CD4-positive, alpha-beta T cell treated with Interleukin-15 for 1 hour (primary cell): ENCODE data around the gene AMY2B.
"Not testable (repeated sequence)": the region's sequence is repeated elsewhere in the genome, so short reads cannot be mapped to it uniquely, and the experiment has no call there.

Source experiments
- DNase-seq: peaks from one replicate; pipeline ENCODE4 v3.0.0-alpha.2; 2020

The AMY2B gene

DNA sequence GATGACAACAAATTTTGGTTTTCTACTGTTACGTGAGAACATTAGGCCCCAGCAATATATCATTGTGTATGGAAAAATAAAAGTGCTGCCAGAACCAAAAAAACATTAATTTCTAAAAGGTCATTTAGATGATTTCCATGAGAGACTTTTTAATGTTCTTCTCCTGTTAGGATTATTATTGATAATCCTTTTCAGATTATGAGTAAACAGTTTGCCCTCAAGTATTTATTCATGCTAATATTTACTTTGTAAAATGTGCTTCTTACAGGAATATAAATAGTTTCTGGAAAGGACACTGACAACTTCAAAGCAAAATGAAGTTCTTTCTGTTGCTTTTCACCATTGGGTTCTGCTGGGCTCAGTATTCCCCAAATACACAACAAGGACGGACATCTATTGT lies at the start of gene AMY2B:
AMY2B (plus strand) TSS at position 301 of the 400 bp plus-strand sequence; CDS start at position 315, 14 bp downstream.
- not testable (repeated sequence) for DNase-seq

DNA sequence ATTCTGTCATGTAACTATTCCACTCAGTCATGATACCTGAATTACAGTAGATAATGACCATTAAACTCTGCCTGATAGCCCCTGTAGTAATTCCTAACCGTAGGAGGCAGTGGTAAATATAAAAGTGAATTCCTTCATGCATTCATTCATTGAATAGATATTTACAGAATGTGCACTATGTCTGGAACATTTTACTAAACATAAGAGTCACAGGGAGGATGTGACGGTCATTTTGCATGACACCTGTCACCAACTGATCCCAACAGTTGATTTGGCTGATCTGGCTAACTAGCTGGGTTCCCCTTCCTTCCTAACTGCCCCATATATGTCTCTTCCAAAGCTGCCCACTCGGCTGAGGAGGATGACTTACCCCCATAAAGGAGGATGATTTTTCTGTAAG lies 48.0 kb upstream of the AMY2B start:
- DNase-seq: no peak

DNA sequence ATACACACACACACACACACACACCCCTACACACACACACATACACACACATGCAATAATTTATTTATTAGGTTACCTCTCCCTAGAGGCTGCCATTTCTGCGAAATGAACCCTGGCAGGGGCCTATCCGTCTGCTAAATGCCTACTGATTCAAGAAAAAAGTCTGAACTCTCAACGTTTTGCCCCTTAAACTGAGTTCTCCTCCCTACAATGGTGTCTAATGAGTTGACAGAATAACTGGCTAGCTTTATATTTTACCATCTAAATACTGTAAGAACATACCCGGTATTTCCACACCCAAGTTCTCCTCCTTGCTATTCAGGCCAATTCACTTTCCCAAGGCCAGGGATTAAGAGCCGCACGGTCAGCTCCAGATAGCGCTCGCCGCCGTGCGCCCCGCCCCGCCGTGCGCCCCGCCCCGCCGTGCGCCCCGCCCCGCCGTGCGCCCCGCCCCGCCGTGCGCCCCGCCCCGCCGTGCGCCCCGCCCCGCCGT lies 46.2 kb upstream of the AMY2B start:
- no peak for DNase-seq

DNA sequence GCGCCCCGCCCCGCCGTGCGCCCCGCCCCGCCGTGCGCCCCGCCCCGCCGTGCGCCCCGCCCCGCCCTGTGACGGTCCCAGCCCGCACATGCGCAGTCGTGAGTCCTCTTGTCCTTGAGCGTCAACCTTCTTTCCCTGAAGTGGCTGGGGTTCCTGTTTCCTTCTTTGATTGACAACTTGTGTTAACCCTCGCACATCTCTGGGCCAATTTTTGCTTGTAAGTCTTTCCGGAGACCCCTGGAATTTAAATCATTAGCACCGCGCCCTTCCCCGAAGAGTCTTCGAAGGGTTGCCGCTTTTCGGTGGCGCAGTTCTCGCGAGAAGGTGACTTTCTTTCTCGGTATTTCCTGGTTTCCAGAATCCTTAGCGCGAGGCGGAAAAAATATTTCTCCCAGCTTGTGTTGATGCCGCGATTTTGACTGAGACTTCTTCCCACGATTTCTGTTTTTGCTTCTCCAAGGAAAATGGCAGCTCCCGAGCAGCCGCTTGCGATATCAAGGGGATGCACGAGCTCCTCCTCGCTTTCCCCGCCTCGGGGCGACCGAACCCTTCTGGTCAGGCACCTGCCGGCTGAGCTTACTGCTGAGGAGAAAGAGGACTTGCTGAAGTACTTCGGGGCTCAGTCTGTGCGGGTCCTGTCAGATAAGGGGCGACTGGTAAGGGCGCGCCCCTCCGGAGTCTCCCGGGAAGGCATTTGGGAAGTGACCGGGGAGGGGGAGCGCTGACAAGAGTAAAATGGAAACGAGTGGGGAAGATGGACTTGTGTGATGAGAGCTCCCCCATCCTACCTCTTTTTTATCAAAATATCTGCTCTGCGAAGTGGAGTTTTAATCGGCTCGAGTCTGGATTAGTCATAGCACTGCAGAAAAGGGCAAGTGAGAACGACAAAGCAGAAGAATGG lies 45.5 kb upstream of the AMY2B start, which contains the start of gene RNPC3:
RNPC3 (plus strand) TSS at position 93 of the 901 bp plus-strand sequence; CDS start at position 465, 372 bp downstream.
- peak; percentile 84 for DNase-seq

DNA sequence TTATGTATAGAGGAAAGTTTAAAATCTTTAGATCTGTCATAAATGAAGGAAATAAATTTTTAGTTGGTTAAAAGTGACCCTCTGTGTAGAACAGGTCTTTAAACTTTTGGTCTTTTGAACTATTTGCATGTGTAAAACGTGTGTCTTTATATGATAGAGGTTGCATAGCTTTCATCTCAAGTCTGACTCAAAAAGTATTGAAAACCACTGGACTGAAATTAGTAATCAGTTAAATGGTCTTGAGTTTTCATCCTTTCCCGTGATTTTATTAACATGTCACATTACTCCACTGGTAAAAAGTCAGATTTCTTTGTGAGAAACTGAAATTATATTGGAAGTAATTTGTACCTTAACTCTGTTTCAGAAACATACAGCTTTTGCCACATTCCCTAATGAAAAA lies 44.1 kb upstream of the AMY2B start:
- no peak for DNase-seq

DNA sequence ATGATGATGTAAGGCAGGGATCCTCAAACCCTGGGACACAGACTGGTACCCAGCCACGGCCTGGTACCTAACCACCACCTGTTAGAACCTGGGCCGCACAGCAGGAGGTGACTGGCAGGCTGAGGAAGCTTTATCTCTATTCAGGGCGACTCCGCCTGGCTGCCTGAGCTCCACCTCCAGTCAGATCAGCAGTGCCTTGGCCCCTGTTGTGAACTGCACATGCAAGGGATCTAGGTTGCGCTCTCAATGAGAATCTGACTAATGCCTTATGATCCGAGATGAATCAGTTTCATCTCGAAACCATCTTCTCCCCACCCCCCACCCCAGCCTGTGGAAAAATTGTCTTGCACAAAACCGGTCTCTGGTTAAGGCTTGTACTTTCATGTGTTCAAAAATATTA lies 41.6 kb upstream of the AMY2B start:
- DNase-seq: no peak

DNA sequence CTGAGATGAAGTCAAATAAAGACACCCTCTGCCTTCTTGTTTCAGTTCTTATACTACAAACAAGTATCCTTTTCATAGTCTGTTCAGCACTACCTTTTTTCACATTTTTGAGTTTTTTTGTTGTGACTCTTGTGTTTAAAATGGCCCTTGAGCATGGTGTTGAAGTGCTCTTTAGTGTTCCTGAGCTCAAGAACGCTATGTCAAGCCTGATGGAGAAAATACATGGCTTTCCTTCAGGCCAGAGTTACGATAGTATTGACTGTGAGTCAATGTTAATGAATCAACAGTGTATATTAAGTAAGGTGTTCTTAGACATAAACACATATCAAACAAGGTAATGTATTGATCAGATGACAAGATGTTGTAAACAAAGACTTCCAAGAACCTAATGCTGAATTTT lies 33.2 kb upstream of the AMY2B start:
- no peak for DNase-seq

DNA sequence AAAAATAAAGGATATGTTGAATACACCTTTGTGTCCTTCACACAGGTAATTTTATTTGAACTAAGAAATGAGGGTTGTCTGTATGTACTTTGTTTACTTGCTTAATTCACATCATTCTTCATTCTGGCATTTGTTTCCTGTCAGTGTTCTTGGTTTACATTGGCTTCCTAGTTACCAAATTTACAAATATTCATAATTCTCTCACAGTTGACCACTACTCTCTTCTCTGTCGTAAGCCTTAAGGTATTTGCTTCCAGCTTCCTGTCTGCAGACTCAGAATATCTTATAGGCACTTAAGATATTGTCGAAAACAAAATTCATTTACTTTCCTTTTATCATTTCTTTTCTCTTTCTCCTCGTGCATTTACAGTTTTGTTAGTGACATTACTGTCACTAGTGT lies 30.0 kb upstream of the AMY2B start:
- DNase-seq: no peak

DNA sequence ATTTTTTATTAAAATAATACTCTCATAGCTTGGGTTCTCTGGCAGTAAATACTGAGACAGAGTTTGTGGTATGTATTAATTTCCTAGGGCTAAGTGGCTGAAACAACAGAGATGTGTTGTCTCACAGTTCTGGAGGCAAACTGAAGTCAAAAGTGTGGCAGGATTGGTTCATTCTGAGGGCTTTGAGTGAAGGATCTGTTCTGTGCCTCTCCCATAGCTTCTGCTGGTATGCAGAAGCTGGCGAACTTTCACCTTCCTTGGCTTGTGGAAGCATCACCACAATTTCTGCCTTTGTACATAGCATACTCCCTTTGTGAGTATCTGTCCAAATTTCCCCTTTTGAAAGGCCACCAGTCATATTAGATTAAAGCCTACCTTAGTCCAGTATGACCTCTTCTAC lies 24.9 kb upstream of the AMY2B start:
- DNase-seq: no peak

DNA sequence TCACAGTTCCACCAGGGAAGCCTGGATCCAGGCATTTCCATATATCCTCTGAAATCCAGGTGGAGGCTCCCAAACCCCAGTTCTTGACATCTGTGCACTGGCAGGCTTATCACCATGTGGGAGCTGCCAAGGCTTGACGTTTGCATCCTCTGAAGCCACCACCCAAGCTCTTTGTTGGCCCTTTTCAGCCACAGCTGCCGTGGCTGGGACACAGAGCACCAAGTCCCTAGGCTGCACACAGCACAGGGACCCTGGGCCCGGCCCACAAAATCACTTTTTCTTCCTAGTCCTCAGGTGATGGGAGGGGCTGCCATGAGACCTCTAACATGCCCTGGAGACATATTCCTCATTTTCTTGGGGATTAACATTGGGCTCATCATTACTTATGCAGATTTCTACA lies 23.5 kb upstream of the AMY2B start:
- DNase-seq: no peak

DNA sequence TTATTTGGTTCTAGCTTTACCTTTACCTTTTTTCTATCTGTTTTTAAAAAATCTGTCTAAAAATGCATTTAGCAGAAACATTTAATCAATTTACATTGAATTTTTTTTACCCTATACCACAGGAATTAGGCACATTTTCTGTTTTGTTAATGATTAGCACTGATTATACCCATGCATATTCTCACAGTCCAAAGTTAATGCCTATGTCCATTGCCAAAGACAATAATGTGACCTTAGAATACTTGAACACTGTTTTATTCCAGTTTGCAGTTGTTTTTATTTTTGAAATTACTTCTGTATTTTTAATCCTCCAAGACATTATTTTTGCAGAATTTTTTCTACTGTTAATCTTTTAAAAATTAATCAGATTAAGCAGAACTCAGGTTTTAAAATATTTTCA lies 11.0 kb upstream of the AMY2B start:
- no peak for DNase-seq

DNA sequence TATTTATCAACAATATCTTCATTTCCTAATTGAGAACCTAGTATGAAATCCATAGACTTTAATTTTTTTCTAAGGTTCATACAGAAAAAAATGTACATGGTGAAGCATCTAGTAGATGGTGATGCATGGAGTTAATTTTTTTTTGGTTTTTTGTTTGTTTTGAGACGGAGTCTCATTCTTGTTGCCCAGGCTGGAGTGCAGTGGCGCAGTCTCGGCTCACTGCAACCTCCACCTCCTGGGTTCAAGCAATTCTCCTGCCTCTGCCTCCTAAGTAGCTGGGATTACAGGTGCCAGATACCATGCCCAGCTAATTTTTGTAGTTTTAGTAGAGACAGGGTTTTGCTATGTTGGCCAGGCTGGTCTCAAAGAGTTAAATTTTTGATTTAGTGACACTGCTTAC lies 10.3 kb upstream of the AMY2B start:
- DNase-seq: not testable (repeated sequence)

DNA sequence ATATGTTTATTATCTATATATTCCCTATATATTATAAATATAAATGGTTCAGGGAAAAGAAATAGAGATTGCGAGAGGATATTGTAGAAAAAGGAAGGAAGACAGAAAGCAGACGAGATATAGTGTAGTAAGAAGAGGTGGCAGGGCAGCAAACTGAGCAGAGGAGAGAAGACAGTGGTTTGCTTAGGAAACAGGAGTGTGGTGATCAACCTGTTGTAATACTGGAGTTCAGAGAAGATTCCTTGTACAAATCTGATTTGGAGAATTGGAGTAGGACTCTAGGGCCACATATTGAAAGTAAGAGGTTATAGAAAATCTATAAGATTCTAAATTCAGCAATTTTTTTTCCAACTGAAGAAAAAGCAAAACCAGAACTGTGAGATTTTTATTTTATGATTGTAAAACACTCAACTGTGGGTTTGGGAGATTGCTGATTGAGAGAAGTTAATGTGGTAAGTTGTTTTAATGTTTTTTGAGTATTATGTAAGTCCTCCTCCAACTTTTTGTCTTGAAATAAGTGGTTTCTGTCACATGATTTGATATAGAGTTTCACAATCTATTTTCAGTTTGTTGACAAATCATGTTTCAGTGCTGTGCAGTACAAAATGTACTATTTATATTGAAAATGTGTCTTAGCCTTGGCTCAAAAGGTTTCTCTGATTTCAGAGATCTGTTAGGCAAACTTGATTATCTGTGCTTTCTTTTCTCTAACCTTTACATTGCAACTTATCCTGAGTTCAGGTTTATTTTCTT lies 9.6 kb upstream of the AMY2B start:
- no peak for DNase-seq

DNA sequence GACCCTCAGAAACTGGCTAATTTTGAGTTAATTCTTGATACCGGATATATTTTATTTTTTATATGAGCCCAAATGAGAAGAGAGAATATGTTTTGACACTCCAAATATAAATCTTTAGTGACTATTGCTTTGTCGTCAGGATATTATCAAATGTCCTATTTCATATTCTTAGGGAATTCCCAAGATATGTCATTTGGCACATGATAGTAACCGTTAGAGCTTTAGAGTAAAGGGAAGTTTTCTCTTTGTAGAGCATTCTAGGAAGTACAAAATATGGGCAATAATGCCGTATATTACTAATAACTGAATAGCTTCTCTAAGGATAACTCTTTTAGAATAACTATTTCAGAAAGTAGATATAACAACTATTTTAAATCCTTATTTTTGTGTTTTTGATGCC lies 8.3 kb upstream of the AMY2B start:
- no peak for DNase-seq

DNA sequence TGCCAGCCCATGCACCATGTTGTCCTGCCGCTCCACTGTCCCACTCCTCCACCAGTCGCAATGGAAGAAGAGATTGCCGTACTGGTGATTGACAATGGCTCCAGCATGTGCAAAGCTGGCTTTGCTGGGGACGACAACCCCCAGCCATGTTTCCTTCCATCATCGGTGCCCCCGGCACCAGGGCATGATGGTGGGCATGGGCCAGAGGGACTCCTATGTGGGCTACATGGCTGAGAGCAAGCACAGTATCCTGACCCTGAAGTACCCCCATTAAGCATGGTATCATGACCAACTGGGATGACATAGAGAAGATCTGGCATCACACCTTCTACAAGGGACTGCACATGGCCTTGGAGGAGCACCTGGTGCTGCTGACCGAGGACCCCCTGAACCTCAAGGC lies 1.9 kb upstream of the AMY2B start:
- DNase-seq: no peak

DNA sequence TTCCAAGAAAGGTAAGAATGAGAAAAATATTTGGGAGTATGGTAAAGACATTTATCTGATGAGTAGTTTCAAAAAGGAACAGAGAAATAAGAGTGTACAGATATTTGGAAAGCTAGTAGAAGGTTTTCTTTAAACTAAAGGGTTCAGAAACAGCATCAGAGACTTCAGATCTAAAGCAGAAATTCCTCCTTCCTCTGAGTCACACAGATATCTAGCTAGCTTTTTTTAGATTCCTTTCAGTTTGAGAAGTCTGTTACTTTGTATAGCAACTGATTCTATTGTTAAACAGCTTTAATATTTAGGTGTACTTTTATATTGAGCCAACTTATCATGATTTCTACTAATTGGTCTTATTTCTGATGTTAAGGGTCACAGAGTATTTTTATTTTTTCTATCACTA lies 4.7 kb downstream of the AMY2B start:
- no peak for DNase-seq

DNA sequence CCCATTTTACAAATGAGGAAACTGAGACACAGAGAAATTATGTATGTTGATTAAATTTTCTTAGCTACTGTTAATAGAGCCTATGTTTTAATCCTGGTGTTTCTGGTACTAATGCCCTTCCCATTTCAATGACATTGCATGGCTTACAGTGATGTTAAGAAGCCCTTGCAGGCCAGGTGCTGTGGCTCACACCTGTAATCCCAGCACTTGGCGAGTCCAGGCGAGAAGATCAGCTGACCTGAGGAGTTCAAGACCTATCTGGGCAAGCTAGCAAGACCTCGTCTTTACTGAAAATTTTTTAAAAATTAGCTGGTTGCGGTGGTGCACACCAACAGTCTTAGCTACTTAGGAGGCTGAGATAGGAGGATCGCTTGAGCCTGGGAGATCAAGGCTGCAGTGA lies 5.4 kb downstream of the AMY2B start:
- not testable (repeated sequence) for DNase-seq

DNA sequence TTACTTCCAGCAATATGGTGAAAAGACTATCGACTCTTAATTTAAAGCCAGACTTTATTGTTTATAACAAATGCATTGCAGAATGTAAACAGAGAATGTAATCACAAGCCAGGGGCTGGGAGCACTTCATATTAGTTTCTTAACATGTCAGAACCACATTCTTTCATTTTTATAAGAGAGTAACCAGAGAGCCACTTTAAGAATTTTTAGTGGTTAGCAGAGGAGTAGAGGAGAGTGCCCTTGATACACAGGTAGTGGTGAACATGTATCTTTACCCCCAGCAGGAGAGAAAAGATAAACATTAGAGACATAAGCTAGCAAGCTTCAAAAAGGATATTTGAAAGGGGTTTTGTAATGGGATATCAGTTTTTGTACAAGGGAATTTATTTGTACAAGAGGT lies 11.1 kb downstream of the AMY2B start:
- no peak for DNase-seq

DNA sequence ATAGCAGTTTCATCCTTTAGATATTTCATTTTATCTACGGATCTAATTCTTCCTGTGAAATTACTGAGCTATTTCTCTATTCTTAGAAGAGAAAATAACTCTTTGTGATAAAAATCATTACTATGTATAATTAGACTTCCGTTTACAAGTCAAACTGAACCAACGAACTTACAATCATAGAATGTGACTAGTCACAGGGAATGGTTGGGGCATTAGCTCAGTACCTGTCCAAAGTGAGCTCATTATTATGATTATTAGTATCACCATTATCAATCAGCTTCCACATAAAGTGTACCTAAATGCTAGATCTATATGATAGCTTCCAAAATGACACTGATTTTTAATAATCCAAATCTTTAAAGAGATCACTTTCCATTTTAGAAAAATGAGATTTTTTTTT lies 12.5 kb downstream of the AMY2B start:
- DNase-seq: no peak

DNA sequence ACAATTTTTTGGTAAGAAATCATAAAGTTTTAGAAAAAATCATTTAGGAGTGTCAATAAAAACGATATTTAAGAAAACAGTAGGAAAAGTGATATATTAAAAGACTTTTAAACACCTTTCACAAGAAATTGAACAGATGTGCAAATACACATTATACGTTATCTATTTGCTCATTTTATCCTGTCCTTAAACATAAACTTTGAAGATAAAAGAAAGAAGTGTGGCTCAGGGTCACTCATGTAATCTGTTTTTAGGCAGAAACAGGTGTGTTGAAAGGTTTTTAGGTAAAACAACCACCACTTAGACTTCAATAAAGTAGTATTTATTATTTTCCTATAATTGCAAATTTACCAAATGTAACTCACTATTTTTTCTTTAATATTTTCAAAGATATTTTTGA lies 13.1 kb downstream of the AMY2B start:
- no peak for DNase-seq

DNA sequence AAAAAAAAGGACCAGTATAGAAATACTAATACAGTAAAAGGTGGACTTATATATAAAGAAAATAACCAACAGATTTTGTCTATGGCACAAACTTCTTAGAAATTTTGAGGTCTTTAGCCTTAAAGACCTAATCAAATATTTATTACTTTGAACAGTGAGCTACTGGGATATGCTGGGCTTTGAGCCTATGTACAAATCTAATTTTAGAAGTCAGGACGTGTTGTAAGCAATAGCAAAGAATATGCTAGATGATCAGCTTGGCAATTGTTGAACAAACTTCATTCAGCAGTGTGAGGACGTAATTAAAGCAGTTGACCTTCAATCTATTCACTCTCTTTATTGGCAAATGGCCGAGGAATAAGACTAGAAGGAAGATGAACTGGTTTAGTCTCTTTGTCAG lies 31.4 kb downstream of the AMY2B start:
- not testable (repeated sequence) for DNase-seq

DNA sequence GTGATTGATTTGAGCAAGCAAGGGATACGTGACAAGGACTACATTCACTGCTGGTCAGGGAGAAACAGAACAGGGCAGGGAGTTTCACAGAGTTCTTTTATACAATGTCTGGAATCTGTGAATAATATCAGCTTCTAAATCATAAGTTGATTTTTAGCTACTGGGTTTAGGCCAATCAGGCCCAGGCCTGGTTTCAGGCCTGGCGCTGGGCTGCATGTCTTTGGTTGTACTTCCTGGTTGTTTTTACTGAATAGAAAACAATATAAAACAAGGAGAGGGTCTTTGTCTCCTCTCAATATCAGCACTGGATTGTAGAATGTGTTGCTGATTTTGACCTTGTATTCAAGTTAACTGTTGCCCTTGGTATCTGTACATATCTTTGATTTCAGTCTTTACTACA lies 45.0 kb downstream of the AMY2B start:
- DNase-seq: no peak

DNA sequence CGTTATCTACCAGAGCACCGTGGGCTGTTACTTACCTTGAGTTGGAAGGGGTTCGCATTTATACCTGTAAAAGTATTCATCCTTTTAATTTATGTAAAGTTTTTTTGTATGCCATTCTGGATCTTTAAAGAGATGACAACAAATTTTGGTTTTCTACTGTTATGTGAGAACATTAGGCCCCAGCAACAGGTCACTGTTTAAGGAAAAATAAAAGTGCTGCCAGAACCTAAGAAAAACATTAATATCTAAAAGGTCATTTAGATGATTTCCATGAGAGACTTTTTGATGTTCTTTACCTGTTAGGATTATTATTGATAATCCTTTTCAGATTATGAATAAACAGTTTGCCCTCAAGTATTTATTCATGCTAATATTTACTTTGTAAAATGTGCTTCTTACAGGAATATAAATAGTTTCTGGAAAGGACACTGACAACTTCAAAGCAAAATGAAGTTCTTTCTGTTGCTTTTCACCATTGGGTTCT lies 45.6 kb downstream of the AMY2B start, which contains the start of gene AMY2A:
AMY2A (plus strand) TSS at position 434 of the 484 bp plus-strand sequence; CDS start at position 448, 14 bp downstream.
- not testable (repeated sequence) for DNase-seq

DNA sequence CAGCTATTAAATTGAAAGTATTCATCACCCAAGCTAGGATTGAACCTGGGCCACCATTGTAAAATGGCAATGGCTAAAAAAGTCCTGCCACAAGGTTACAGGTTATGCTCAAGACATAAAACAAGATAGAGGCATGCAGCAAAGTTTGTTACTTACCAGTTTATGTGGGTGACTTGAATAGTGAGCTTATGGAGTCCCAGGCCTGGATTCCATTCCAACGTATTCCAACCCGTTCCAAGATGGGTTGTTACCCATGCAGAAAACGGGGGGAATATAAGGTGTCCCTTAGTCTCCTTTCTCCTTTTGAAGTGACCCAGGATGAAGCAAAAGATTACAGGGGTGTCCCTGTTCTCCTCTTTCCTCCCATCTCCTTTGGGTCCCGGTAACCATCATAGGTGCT lies 56.0 kb downstream of the AMY2B start:
- not testable (repeated sequence) for DNase-seq
